Measurements from ENCODE around the gene TSPAN9.

DNA sequence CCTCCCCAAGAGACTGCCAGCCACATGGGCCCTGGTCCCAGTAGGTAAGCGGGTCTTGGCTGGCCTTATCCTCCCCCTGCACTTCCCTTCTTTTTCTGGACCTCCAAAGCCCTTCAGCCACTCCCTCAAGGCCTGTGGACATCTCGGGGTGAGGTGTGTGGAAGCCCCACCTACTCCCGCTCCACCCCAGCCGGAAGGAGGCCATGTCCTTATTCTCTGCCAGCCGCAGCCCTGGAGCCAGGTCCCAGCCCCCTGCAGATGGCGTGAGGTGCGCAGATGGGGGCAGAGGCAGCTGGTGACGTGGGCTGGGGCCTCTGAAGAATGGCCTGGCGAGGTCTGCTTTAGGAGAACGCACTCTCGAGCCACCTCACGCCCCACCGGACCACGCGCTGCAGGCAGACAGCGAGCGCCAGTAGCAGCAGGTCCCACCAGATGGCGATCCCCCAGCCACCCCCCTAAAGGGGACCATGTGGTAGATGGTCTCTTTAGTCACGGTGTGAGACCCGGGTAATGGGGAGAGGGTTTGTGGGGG lies 167.1 kb downstream of the TSPAN9 start:
- TF ChIP-seq, protein P1, sequence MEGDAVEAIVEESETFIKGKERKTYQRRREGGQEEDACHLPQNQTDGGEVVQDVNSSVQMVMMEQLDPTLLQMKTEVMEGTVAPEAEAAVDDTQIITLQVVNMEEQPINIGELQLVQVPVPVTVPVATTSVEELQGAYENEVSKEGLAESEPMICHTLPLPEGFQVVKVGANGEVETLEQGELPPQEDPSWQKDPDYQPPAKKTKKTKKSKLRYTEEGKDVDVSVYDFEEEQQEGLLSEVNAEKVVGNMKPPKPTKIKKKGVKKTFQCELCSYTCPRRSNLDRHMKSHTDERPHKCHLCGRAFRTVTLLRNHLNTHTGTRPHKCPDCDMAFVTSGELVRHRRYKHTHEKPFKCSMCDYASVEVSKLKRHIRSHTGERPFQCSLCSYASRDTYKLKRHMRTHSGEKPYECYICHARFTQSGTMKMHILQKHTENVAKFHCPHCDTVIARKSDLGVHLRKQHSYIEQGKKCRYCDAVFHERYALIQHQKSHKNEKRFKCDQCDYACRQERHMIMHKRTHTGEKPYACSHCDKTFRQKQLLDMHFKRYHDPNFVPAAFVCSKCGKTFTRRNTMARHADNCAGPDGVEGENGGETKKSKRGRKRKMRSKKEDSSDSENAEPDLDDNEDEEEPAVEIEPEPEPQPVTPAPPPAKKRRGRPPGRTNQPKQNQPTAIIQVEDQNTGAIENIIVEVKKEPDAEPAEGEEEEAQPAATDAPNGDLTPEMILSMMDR (IDR thresholded peaks at IDR 0.05; ENCODE audit: insufficient read depth, low read length, poor library complexity, severe bottlenecking) = no peak
- no peak for TF ChIP-seq EZH2phosphoT487 (conservative IDR thresholded peaks at IDR 0.05; ENCODE audit: low read length)

Measured in SU-DHL-6 (cell line).